Coronary artery (tissue), 2 donors: ENCODE measurements around the gene SLC25A24.

ENCODE experiments used
- DNase-seq: peaks from one replicate; pipeline ENCODE4 v3.0.0-alpha.2; 2017; ENCODE audit warnings: low spot score
- H3K27ac ChIP-seq, 2 donors: fragments of 200-600 bp; sonication (generic); one replicate each; pipeline ENCODE4 v1.5.1; 2016 to 2019
- H3K4me3 ChIP-seq: fragments of 200-600 bp; sonication (generic); 2 replicates; pipeline ENCODE4 v1.5.1; 2016; ENCODE audit warnings: mild to moderate bottlenecking, moderate library complexity
- TF ChIP-seq, protein P1 (sequence below): fragments of 200-600 bp; sonication (generic); IDR thresholded peaks from one replicate; pipeline ENCODE4 v1.5.1; 2019; ENCODE audit warnings: antibody characterized with exemption

SLC25A24 gene

DNA sequence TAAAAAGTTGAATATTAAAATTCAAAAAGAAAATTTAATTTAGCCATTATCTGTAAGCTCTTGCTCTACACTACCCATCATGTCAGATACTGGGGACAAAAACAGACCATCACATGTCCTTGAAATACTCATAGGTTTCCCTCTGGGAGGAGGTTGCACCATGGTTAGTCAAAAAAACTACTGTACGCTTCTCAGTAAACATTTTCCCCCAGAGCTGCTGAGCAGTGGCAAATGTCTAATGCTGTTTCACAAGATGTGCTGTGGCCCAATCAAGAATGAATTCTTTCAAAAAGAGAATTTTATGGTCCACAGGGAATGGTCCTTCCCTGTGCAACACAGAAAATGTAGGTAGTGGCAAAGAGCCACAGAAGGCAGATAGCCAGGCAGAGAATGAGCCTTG, 6.1 kb downstream of the SLC25A24 start:
- TF ChIP-seq, protein P1, sequence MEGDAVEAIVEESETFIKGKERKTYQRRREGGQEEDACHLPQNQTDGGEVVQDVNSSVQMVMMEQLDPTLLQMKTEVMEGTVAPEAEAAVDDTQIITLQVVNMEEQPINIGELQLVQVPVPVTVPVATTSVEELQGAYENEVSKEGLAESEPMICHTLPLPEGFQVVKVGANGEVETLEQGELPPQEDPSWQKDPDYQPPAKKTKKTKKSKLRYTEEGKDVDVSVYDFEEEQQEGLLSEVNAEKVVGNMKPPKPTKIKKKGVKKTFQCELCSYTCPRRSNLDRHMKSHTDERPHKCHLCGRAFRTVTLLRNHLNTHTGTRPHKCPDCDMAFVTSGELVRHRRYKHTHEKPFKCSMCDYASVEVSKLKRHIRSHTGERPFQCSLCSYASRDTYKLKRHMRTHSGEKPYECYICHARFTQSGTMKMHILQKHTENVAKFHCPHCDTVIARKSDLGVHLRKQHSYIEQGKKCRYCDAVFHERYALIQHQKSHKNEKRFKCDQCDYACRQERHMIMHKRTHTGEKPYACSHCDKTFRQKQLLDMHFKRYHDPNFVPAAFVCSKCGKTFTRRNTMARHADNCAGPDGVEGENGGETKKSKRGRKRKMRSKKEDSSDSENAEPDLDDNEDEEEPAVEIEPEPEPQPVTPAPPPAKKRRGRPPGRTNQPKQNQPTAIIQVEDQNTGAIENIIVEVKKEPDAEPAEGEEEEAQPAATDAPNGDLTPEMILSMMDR = no peak
- H3K4me3 ChIP-seq = no peak overlapping the region
- H3K27ac ChIP-seq = no peak overlapping the region
- no peak for DNase-seq

GRCh38 chr1:108193333-108193732, 6.8 kb downstream of the SLC25A24 start:
- H3K27ac ChIP-seq = no peak overlapping the region
- no peak overlapping the region for H3K4me3 ChIP-seq
- TF ChIP-seq, protein P1 = no peak
- DNase-seq = no peak

GRCh38 chr1:108192581-108192980, 7.6 kb downstream of the SLC25A24 start:
- TF ChIP-seq, protein P1 = no peak
- DNase-seq = no peak
- no peak overlapping the region for H3K27ac ChIP-seq
- no peak overlapping the region for H3K4me3 ChIP-seq

DNA sequence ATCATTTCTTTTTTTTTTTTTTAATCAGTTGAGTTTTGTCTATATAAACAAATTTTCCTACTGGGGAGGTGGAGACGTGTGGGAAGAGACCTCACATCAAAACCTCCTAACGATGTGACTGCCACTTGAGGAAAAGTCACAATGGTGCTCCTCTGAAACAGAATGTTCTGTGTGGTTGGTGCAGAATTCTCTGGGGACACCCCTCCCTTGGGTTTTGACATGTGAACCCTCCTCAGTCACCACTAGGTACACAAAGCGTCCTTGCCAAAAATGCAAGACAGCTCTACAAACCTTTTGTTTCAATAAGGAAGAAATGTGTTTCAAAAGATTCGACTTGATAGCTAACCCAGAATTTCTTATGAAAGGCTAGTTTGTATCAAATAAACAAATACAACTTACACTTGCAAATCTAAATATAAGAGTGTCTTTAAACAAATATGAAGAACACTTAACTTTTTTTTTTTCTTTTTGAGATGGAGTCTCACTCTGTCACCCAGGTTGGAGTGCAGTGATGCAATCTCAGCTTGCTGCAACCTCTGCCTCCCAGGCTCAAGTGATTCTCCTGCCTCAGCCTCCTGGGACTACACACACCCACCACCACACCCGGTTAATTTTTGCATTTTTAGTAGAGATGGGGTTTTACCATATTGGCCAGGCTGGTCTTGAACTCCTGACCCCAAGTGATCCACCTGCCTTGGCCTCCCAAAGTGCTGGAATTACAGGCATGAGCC, 9.3 kb downstream of the SLC25A24 start:
- Histone ChIP-seq H3K27ac (no peak overlapping the region), H3K4me3 (no peak overlapping the region)
- DNase-seq = no peak
- TF ChIP-seq, protein P1 = no peak

DNA sequence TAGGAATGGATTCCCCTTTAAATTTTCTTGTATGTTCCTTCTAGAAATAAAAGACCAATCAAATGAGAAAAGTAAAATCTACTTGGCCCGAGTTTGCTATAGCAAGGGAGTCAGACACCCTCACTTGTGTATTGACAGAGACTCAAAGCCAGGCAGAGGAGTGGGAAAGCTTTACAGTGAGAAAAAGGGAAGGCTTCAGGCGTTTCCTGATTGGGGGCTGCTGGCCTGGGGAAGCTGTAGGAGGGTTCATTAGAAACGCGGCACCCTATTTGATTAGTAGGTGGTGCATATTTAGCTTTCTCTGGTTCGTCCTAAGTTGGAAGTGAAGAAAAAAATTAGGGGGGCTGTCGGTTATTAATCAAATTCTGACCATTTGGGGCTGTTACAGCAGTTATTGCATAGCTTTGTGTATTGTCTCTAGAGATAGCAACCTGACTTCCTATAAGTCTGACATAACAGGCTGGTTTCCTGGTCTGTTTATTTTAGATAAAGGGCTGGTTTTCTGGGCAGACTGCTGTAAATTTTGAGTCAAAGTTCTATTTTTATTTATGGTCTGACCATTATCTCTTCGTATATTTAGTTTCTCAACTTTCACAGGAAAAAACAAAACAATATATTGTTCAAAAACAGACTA, 10.0 kb downstream of the SLC25A24 start:
- Histone ChIP-seq H3K27ac (peak overlapping the region in 1 of 2 donors; percentile 25), H3K4me3 (no peak overlapping the region)
- TF ChIP-seq, protein P1 = no peak
- no peak for DNase-seq

GRCh38 chr1:108188801-108189200, 11.3 kb downstream of the SLC25A24 start:
- TF ChIP-seq, protein P1 = no peak
- H3K4me3 ChIP-seq = no peak overlapping the region
- H3K27ac ChIP-seq = no peak overlapping the region
- DNase-seq = no peak
